ENCODE data around the gene STAU1. TPM values are rescaled to one million over a fixed set of nuclear protein-coding genes. Genes with fewer than 3 reads are reported as not detected.

The STAU1 gene
- total and polyA plus RNA-seq, 2 of the 13 experiments (the other 11 are each of a cell fraction or from before 2014, with no cell fraction given), result 119 to 133 TPM

- TF ChIP-seq NR1H2 (CRISPR knock-in tag; IDR thresholded peaks at IDR 0.05; ENCODE audit: borderline replicate concordance, low read depth), result no peak
- no peak for TF ChIP-seq ZNF234 (CRISPR knock-in tag; conservative IDR thresholded peaks at IDR 0.05)
- TF ChIP-seq CREBL2 (CRISPR knock-in tag; IDR thresholded peaks at IDR 0.05; ENCODE audit: borderline replicate concordance), result no peak; the same call in 1 of the 2 replicates
- 0 out of 2 replicates have a peak, but pooled peaks have one; percentile 20 for TF ChIP-seq NR2F6 (IDR thresholded peaks at IDR 0.05)
- peak; percentile 53 for TF ChIP-seq NR2F6 (CRISPR knock-in tag; IDR thresholded peaks at IDR 0.05)
- TF ChIP-seq DBP (CRISPR knock-in tag; IDR thresholded peaks at IDR 0.05; ENCODE audit: not compliant biosample characterization), result peak; percentile 48
- TF ChIP-seq BCL6 (CRISPR knock-in tag; IDR thresholded peaks at IDR 0.05), result peak; percentile 7; the same call in 1 of the 2 replicates
- peak; percentile 88; the same call in 1 of the 2 replicates for TF ChIP-seq MTA1 (CRISPR knock-in tag; IDR thresholded peaks at IDR 0.05; ENCODE audit: borderline replicate concordance)
- no peak for TF ChIP-seq ZNF451 (CRISPR knock-in tag; IDR thresholded peaks at IDR 0.05)
- peak; percentile 38; the same call in 1 of the 2 replicates for TF ChIP-seq NFYB (CRISPR knock-in tag; IDR thresholded peaks at IDR 0.05)
- peak; percentile 95 for TF ChIP-seq DMAP1 (CRISPR knock-in tag; IDR thresholded peaks at IDR 0.05)
- peak; percentile 77 for TF ChIP-seq MAFF (IDR thresholded peaks at IDR 0.05; ENCODE audit: low read depth, low read length)
- TF ChIP-seq MATR3 (CRISPR knock-in tag; IDR thresholded peaks at IDR 0.05), result no peak
- no peak for TF ChIP-seq ZBTB43 (CRISPR knock-in tag; conservative IDR thresholded peaks at IDR 0.05)
- no peak for TF ChIP-seq ZFAT (CRISPR knock-in tag; conservative IDR thresholded peaks at IDR 0.05)
- TF ChIP-seq SETDB1 (CRISPR knock-in tag; IDR thresholded peaks at IDR 0.05; ENCODE audit: borderline replicate concordance), result no peak
- TF ChIP-seq ZNF326 (CRISPR knock-in tag; IDR thresholded peaks at IDR 0.05; ENCODE audit: borderline replicate concordance), result no peak
- peak; percentile 54; the same call in 1 of the 2 replicates for TF ChIP-seq E2F1 (CRISPR knock-in tag; IDR thresholded peaks at IDR 0.05)
- TF ChIP-seq ZNF180 (CRISPR knock-in tag; IDR thresholded peaks at IDR 0.05; ENCODE audit: borderline replicate concordance, low read depth), result no peak
- TF ChIP-seq SSRP1 (CRISPR knock-in tag; IDR thresholded peaks at IDR 0.05), result peak; percentile 84; the same call in 1 of the 2 replicates
- peak; percentile 90; the same call in 1 of the 2 replicates for TF ChIP-seq ZNF556 (CRISPR knock-in tag; IDR thresholded peaks at IDR 0.05; ENCODE audit: borderline replicate concordance)
- 0 out of 2 replicates have a peak, but pooled peaks have one; percentile 67 for TF ChIP-seq ZNF12 (CRISPR knock-in tag; IDR thresholded peaks at IDR 0.05)
- no peak for TF ChIP-seq FIP1L1 (IDR thresholded peaks at IDR 0.05; ENCODE audit: borderline replicate concordance, insufficient read depth, low read depth, low read length)
- peak; percentile 89; the same call in 1 of the 2 replicates for TF ChIP-seq E2F2 (CRISPR knock-in tag; IDR thresholded peaks at IDR 0.05; ENCODE audit: borderline replicate concordance)
- TF ChIP-seq RBM22 (optimal IDR thresholded peaks at IDR 0.05; ENCODE audit: low read length), result no peak
- TF ChIP-seq POLR2AphosphoS2 (IDR thresholded peaks at IDR 0.05; ENCODE audit: low read depth, low read length), result 0 out of 2 replicates have a peak, but pooled peaks have one; percentile 26
Observed at GRCh38 chr20:49219091-49219923, 31.2 kb upstream of the STAU1 start, which contains the start of gene DDX27 (continued).
